Osteocyte (in vitro differentiated cells): ENCODE results near the gene M1AP. TPM values are rescaled to one million over a fixed set of nuclear protein-coding genes. Genes with fewer than 3 reads are reported as not detected.

ENCODE experiments used
- DNase-seq: peaks from one replicate; pipeline ENCODE4 v3.0.0; 2021; ENCODE audit warnings: mixed read lengths; ENCODE audit not compliant: unreplicated experiment; ENCODE audit errors: extremely low spot score
- H3K27ac Mint-ChIP-seq: one replicate; pipeline ENCODE4 v1.8.0; 2021; ENCODE audit warnings: mild to moderate bottlenecking, mixed read lengths; ENCODE audit not compliant: unreplicated experiment
- H3K27me3 Mint-ChIP-seq: one replicate; pipeline ENCODE4 v1.8.0; 2021; ENCODE audit warnings: mixed read lengths; ENCODE audit not compliant: unreplicated experiment
- H3K36me3 Mint-ChIP-seq: one replicate; pipeline ENCODE4 v1.8.0; 2021; ENCODE audit warnings: mixed read lengths; ENCODE audit not compliant: unreplicated experiment
- H3K4me1 Mint-ChIP-seq: one replicate; pipeline ENCODE4 v1.8.0; 2021; ENCODE audit warnings: mixed read lengths; ENCODE audit not compliant: unreplicated experiment
- H3K4me3 Mint-ChIP-seq: one replicate; pipeline ENCODE4 v1.8.0; 2021; ENCODE audit warnings: mild to moderate bottlenecking, moderate library complexity, mixed read lengths; ENCODE audit not compliant: unreplicated experiment
- H3K9me3 Mint-ChIP-seq: one replicate; pipeline ENCODE4 v1.8.0; 2021; ENCODE audit warnings: mixed read lengths; ENCODE audit not compliant: unreplicated experiment
- total RNA-seq: library from RNA; stranded (reverse); gene quantifications from 2 replicates; pipeline ENCODE4 v1.2.1, GENCODE V29; 2021
- TF ChIP-seq, protein P1 (sequence below): fragments of 200-600 bp; sonication (generic); IDR thresholded peaks from 2 replicates; pipeline ENCODE4 v1.5.0; 2021; ENCODE audit warnings: antibody characterized with exemption, mild to moderate bottlenecking, moderate library complexity

Gene M1AP
- total RNA-seq, 1 donor from 2014 or later = not detected

- Mint-ChIP-seq H3K4me1 (peaks cover 3% of the 10 kb centered on the region), H3K4me3 (no peak overlapping the region), H3K27ac (no peak overlapping the region), H3K36me3 (no peaks in the 10 kb centered on the region), H3K9me3 (no peaks in the 10 kb centered on the region), H3K27me3 (peaks cover 34% of the 10 kb centered on the region)
- TF ChIP-seq, protein P1, sequence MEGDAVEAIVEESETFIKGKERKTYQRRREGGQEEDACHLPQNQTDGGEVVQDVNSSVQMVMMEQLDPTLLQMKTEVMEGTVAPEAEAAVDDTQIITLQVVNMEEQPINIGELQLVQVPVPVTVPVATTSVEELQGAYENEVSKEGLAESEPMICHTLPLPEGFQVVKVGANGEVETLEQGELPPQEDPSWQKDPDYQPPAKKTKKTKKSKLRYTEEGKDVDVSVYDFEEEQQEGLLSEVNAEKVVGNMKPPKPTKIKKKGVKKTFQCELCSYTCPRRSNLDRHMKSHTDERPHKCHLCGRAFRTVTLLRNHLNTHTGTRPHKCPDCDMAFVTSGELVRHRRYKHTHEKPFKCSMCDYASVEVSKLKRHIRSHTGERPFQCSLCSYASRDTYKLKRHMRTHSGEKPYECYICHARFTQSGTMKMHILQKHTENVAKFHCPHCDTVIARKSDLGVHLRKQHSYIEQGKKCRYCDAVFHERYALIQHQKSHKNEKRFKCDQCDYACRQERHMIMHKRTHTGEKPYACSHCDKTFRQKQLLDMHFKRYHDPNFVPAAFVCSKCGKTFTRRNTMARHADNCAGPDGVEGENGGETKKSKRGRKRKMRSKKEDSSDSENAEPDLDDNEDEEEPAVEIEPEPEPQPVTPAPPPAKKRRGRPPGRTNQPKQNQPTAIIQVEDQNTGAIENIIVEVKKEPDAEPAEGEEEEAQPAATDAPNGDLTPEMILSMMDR = no peak
- DNase-seq = no peak
These were observed 19.5 kb downstream of the M1AP start for GRCh38 chr2:74628538-74629105.

- no peak for DNase-seq
- H3K27me3 Mint-ChIP-seq = peaks cover 31% of the 10 kb centered on the region
- TF ChIP-seq, protein P1 = no peak
- H3K36me3 Mint-ChIP-seq = no peaks in the 10 kb centered on the region
- H3K9me3 Mint-ChIP-seq = no peaks in the 10 kb centered on the region
- no peaks in the 10 kb centered on the region for H3K4me1 Mint-ChIP-seq
- no peak overlapping the region for H3K27ac Mint-ChIP-seq
- no peak overlapping the region for H3K4me3 Mint-ChIP-seq
These were observed 22.3 kb downstream of the M1AP start for GRCh38 chr2:74625658-74626425.

DNA sequence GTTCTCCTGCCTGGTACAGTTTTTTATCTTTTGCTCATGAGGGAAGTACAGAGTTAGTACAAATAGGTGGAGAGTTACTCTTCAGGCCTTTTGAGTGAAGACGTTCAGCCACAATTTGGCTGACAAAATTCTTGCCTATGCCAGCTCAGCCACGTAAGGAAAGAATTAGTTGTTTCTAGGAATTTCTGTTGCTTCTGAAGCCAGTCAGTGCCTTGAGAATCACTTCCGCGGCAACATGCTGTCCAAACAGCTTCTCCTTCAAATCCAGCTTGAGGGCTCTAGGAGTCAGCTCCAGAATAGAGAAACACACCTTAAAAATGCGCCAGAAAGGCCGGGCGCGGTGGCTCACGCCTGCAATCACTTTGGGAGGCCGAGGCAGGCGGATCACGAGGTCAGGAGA is 27.5 kb downstream of the M1AP start:
- Mint-ChIP-seq H3K27ac (no peak overlapping the region), H3K36me3 (no peaks in the 10 kb centered on the region), H3K27me3 (peaks cover 53% of the 10 kb centered on the region), H3K4me1 (no peaks in the 10 kb centered on the region), H3K9me3 (no peaks in the 10 kb centered on the region), H3K4me3 (no peak overlapping the region)
- TF ChIP-seq, protein P1 = no peak
- no peak for DNase-seq

DNA sequence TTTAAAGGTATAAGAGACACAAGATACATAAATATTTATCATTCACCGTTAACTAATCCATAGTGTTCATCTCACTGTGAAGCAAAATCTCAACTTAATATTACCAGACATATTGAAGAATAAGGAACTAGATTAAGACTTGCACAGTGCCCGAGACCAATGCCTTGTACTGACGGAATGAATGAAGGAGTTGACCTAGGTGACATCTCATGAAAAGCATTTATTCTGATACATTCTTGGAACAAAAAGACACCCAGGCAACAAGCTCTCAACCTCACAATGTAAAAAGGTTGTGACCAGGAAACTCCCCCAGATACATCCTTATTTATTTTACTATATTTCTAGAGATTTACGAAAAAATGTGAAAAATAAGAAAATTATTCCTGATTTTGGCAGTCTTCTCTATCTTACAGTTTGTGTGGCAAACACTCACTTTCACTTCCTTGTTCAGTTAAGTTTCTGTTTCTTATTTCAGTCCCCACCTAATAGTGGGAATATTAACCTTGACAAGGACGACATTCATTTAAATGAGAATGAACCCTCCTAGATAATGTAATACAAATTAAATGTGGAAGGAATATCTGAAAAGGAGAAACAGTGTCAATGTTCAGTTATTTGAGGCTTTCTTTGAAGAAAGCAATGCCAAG is 28.4 kb downstream of the M1AP start:
- no peaks in the 10 kb centered on the region for H3K4me1 Mint-ChIP-seq
- no peak overlapping the region for H3K27ac Mint-ChIP-seq
- no peaks in the 10 kb centered on the region for H3K36me3 Mint-ChIP-seq
- DNase-seq = no peak
- TF ChIP-seq, protein P1 = no peak
- no peaks in the 10 kb centered on the region for H3K9me3 Mint-ChIP-seq
- H3K4me3 Mint-ChIP-seq = no peak overlapping the region
- peaks cover 58% of the 10 kb centered on the region for H3K27me3 Mint-ChIP-seq
